VCaP (cell line): ENCODE results near the gene TRAPPC2B.

Source experiments
- H3K27ac ChIP-seq: fragments of 450-650 bp; 2 replicates; pipeline ENCODE4 v1.5.1; 2017
- TF ChIP-seq, protein P1 (sequence below): fragments of 450-650 bp; conservative IDR thresholded peaks from 2 replicates; pipeline ENCODE4 v1.5.1; 2017; ENCODE audit warnings: mild to moderate bottlenecking, moderate library complexity

TRAPPC2B gene

DNA sequence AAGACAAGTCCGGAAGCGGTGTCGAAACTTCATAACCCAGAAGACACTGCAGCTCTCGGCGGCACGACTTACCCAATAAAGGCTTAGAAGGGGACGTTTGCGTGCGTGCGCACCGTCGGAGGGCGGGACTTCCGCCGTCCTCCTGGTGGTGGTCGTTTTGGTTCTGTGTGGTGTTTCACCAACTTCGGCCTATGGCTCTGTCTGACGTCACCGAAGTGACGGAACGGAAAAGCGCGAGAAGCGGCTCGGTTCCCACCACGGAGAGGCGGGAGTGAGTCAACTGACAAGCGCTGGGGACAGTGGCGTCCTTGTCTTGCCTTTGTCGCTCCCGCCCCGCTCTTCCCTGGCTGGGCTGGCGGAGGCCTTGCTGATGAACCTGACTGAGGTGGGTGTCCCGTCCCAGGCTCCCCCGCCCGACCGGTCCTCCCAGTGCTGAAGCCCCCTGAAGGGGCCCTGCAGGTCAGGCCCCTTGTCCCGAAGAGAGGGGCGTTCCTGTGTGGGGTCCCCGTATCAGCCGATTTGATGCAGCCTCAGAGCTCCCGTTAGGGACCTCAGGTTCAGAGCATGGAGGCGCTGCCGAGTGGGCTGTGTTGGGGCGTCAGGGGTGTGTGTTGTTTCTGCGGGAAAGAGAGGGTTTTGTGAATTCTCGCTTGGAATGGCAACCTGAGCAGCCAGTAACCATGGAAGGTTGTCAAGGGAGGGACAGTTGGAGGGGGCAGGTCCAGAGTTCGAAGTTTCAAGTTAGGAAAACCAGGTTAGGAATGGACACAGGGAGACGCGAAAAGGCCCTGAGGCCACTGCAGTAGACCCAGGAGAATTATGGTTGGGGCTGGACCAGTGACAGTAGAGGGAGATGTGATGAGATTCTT lies 26.6 kb downstream of the TRAPPC2B start, which contains the start of gene ZNF548:
Gene ZNF548 (plus strand): TSS at position 125 of the 869 bp plus-strand sequence. CDS start 246 bp downstream, at position 371.
- TF ChIP-seq, protein P1, sequence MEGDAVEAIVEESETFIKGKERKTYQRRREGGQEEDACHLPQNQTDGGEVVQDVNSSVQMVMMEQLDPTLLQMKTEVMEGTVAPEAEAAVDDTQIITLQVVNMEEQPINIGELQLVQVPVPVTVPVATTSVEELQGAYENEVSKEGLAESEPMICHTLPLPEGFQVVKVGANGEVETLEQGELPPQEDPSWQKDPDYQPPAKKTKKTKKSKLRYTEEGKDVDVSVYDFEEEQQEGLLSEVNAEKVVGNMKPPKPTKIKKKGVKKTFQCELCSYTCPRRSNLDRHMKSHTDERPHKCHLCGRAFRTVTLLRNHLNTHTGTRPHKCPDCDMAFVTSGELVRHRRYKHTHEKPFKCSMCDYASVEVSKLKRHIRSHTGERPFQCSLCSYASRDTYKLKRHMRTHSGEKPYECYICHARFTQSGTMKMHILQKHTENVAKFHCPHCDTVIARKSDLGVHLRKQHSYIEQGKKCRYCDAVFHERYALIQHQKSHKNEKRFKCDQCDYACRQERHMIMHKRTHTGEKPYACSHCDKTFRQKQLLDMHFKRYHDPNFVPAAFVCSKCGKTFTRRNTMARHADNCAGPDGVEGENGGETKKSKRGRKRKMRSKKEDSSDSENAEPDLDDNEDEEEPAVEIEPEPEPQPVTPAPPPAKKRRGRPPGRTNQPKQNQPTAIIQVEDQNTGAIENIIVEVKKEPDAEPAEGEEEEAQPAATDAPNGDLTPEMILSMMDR: no peak; the same call in 1 of the 2 replicates
- peak within 1 kb of the TSS; percentile 84 for H3K27ac ChIP-seq

DNA sequence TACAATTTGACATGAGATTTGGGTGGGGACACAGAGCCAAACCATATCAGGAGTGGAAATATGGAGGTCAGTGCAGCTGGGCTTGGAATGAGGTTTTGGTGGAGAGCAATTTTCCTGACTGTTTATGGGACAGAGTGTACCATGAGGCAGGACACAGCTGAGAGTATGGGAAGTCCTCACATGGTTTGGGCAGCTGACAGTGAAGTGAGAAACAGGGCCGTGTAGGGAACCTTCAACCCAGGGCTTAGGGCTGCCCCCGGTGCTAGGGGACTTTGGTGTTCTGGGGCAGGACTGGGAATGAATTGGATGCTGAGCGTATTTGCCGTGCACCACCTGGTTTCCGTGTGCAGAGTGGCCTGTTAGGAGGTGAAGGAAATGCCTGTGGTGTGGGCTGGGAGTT lies 32.4 kb downstream of the TRAPPC2B start:
- TF ChIP-seq, protein P1: no peak

DNA sequence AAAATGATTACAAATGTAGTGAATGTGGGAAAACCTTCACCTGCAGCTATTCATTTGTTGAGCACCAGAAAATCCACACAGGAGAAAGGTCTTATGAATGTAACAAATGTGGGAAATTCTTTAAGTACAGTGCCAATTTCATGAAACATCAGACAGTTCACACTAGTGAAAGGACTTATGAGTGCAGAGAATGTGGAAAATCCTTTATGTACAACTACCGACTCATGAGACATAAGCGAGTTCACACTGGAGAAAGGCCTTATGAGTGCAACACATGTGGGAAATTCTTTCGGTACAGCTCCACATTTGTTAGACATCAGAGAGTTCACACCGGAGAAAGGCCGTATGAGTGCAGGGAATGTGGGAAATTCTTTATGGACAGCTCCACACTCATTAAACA lies 35.5 kb downstream of the TRAPPC2B start:
- TF ChIP-seq, protein P1: no peak

More for the DNA sequence above, 32.4 kb downstream of the TRAPPC2B start:
- H3K27ac ChIP-seq: no peak overlapping the region

DNA sequence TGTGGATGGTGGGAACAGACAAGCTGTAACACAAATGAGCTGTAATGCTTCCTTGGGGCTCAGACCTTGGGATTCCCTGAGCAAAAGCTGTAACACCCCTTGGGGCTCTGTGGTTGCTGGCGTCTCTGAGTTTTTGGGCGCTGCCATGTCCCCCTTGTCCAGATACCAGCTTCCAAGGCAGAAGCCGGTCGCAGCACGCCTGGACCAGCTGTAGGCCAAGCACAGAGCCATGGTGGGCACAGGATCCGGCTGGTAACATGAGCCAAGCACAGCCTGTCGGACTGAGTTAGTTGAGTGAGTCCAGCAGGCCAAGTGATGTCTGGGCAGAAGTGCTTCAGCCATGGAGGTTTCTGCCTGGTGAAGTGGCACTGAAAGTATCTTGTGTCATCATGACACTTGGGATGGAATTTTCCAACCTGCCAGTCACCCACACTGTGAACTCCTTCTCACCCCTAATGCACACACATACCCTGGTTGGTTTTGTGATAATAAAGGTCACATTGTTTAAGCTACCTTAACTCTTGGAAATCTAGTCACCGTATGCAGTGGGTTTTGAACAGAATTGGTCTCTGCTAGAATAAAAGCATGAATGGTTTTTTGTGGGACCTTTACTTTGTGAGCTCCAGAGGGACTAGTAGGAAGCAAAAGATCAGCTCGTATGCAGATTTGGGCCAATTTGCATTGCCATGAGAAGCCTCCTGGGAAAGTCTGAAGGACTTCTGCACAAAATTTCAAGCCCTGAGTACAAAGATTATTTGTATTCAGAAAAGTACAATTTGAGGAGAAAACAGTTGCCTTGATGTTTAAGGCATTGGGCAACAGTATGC lies 40.6 kb downstream of the TRAPPC2B start:
- TF ChIP-seq, protein P1: no peak
- H3K27ac ChIP-seq: no peak overlapping the region

More for the DNA sequence above, 35.5 kb downstream of the TRAPPC2B start:
- H3K27ac ChIP-seq: no peak overlapping the region

DNA sequence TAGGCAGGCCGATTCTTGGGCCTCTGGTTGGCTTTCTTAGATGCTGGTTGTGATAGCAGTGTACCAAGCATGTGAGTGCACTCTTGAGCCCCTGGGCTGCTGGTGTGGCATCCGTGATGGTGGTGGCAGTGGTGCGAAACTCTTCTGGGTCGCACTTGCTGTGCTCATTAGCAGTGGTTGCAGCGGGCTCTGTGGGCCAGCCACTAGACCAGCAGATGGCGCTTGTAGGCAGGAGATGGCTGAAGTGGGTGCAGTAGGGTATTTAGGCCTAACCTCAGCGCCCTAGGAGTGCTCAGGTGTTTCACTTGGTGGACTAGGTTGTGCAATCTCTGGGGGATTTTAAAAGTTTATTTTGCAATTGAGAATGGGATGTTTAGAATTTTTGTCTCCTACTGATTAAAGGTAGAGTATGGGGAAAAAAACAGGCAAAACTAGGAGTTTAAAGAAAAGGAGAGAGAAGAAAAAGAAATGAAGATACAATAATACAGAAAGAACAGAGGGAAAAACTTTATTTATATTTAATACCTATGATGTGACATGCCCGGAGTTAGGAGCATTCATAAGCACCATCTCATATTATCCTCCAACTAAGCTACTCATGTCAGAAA lies 43.3 kb downstream of the TRAPPC2B start:
- no peak overlapping the region for H3K27ac ChIP-seq
- TF ChIP-seq, protein P1: peak; percentile 96

DNA sequence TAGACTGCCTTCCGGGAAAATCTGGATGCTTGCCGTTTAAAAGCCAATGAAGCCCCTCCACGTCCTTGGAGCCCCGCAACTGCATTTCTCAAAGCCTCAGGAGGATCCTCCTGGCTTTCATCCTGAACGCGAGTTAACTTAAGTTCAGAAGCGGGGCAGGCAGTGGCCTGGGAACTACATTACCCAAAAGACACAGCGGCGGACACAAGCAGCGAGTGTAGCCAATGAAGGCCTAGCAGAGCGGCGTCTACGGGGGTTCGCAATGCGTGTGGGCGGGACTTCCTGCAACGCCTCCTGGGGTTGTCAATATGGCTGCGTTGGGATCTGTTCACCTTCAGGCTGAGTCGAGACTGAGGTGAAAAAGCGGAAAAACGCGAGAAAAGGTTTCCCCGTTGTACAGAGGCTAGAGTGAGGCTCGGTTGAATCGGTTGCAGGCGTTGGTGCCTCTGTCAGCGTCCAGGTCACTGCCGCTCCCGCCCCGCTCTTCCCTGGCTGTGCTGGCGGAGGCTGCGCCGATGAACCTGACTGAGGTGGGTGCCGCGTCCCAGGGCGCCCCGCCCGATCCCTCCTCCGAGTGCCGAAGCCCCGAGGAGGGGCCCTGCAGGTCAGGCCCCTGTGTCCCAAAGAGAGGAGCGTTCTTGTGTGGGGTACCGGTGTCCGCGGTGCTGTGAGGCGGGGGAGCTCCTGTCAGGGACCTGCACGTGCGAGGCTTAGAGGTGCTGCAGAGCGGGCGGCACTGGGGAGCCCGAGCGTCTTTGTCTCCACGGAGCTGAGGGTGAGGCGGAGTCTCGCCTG lies 47.7 kb downstream of the TRAPPC2B start, which contains the start of gene ZNF17:
Gene ZNF17 (plus strand): TSS at position 285 of the 795 bp plus-strand sequence. CDS start 2,455 bp downstream, outside the sequence.
- TF ChIP-seq, protein P1: no peak
- H3K27ac ChIP-seq: peak within 1 kb of the TSS; percentile 76
